Amniotic stem cell (primary cell): ENCODE results near the gene GPC5.

Experiments used
- DNase-seq: peaks from one replicate; lab custom pipeline; 2025; lab: John Stamatoyannopoulos, UW

GPC5 gene

DNA sequence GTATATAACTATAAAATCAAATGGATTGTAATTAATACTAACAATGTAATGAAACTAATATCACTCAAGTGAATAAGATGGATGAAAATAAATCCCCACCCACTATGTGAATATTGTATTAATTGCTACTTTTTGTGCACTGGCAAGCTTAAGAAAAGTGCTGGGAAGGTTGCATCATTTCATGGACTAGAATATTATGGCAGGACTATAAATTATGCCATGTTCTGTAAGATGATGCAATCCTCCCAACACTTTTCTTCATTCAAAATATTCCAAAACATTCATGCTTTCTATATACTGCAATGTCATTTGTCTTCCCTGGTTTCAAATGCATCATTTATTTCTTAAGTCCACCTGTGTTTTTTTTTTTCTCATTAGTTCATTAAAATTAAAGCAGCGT is 1370.6 kb downstream of the GPC5 start:
- no peak for DNase-seq

DNA sequence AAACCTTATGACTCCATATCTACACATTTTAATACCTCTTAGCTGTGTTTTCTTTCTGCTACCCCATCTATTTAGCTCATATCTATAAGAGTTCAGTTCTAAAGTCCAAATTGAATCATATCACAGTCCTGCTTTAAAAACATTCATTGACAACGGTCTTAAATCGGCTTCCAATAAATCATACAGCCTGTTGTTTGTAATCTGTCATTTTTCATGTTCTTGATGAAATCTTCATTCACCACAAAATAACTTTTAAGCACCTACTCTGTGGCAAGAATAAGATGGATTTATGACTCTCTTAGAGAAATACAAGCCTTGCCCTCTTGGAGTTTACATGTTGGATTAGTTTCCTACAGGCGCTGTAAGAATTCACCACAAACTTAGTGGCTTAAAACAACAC is 1377.2 kb downstream of the GPC5 start:
- no peak for DNase-seq

DNA sequence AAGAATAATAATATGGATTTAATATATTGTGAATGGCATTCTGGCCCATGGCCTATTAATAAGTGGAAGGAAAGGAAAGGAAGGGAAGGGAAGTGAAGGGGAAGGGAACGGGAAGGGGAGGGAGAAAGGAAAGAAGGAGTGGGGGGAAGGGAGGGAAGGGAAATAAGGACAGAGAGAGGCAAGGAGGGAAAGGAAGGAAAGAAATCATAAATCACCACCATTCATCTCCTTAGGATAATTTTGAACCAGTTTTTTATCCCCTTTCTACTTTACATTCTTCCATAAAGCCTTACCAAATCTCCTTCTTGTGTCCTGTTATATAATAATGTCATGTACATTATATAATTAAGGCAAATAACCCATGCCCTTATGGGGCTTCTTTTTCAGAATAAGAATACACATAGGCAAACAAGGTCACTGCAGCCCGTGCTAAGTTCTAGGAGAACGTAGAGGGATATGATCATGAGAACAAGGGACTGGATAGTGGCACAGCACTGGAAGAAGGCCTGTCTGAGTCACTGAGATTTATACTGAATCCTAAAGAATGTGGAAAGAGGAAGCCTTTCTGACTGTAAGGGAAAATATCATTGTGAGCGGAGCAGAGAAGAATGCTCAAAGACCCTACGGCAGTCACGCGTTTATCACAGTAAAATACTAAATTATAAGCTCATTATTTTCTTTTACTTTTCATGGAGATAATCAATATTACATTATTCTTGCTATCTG is 1383.7 kb downstream of the GPC5 start:
- DNase-seq, result no peak

DNA sequence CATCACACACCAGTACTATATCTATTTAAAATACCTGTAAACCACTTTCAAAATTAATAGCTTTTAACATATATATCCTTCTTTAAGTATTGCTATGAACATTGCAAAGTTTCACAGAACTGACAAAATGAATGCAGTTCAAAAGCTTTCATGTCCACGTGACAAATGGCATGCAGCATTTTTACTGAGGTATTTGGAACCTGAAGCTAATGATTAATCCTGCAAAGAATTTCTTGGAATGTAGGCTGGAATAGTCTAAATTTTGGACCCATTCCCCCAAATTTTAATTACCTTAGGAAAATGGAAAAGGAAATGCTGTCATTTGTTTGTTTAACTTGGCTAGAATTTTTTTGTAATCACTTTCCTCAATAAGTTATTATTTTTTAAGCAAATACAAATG is 1404.4 kb downstream of the GPC5 start:
- no peak for DNase-seq

DNA sequence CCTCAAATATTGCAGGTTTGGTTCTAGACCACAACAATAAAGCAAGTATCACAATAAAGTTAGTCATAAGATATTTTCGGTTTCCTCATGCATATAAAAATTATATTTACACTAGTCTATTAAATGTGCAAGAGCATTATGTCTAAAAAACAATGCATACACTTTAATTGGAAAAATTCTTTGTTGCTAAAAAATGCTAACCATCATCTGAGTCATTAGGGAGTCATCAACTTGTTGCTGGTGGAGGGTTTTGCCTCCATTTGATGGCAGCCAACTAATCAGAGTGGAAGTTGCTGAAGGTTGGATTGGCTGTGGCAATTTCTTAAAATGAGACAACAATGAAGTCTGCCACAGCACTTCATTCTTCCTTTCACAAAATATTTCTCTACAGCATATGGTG is 1405.9 kb downstream of the GPC5 start:
- DNase-seq, result no peak

DNA sequence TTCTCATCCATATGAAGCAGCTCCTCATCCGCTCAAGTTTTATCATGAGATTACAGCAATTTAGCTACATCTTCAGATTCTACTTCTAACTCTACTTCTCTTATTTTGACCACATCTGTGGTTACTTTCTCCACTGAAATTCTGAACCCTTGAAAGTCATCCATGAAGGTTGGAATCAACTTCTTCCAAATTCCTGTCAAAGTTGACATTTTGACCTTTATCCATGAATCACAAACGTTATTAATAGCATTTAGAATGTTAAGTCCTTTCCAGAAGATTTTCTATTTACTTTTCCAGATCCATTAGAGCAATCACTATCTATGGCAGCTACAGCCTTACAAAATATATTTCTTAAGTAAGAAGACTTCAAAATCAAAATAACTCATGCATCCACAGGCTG is 1406.5 kb downstream of the GPC5 start:
- DNase-seq, result no peak

DNA sequence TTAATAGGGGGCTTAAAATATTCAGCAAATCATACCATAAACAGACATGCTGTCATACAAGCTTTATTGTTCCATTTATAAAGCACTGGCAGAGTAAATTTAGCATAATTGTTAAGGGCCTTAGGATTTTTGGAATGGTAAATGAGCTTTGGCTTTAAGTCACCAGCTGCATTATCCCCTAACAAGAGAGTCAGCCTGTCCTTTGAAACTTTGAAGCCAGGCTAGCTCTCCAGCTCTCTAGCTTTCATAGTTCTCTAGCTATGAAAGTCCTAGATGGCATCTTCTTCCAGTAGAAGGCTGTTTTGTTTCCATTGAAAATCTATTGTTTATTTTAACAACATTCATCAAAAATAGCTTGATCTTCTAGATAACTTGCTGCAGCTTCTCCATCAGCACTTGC is 1407.3 kb downstream of the GPC5 start:
- DNase-seq, result no peak

DNA sequence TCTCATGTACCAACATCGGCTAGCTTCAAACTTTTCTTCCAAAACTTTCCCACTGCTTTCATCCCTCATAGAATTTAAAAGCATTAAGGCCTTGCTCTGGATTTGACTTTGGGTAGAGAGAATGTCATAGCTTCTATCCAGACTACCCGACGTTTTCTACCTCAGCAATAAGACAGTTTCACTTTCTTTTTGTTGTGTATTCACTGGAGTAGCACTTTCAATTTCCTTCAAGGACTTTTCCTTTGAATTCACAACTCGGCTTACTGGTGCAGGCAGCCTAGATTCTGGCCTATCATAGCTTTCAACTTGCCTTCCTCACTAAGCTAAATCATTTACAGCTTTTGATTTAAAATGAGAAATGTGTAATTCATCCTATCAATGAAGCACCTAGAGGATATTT is 1407.8 kb downstream of the GPC5 start:
- DNase-seq, result no peak

DNA sequence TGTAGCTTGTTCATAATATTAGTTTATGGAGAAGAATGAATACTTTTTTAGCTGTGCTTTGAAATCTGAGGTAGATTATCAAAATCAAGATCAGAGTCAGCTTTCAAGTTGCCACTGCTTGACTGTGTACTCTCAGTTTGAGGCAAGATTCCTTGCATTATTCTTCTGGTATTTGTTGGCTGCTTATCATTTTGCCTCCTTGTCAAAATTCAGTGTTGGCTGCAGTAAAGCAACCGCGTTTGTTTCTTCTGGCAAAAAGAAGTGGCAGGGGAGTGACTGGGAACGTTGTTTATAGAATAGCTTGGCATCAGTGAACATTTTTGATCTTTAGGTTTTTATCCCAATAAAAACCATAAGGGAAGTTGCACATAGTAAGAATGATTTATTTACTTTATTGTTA is 1408.9 kb downstream of the GPC5 start:
- DNase-seq, result no peak

DNA sequence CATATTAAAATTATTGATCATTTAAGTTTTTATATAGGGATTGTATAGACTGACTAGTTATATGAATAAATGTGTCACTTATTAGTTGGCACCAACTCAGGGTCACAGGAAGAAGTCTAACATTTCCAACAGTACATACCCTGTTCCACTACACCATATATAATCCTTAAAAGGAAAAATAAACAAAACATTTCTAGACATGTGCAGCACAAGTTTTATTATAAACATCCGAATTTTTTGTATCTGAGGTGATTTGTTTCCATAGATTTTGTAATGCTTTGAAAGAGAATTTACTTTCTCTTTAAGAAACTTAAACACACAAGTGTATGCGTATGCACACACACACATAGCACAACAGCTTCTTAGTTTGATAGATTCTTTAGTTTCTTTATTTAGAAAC is 1409.5 kb downstream of the GPC5 start:
- no peak for DNase-seq

DNA sequence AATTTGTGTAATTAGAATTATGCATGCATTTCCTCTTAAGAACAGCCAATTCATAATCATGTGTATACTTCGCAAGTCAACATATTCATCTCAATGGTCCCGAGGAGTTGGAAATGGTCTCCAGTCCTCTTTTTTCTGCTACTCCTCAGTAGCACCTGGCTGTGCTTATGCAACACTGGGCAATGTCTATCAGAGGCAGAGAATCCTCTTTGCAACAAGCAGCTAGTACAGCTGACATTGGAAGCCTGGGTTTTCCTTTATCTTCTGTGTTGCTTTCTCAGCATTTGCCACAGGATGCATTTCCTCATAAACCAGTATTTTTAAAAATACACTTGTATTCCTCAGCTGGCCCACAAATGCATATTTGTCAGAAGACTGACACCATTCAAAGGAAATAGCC is 1422.9 kb downstream of the GPC5 start:
- DNase-seq, result no peak

DNA sequence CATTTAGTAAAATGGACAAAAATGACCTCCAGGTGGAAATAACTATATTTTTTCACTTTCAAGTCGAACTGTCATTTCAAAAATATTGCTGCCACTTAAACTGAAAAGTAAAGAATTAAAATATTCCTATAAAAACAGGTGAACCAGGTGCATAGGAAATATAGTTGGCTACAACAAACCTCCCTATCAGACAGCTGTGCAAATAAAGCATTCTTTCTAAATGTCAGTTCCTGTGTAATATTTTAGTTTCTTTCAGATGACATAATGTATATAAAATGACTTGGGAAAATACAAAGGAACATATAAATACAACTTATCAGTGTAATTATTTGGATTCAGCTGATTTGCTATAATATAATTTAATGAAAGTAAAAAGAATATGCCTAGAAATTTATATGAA is 1424.6 kb downstream of the GPC5 start:
- DNase-seq, result no peak

DNA sequence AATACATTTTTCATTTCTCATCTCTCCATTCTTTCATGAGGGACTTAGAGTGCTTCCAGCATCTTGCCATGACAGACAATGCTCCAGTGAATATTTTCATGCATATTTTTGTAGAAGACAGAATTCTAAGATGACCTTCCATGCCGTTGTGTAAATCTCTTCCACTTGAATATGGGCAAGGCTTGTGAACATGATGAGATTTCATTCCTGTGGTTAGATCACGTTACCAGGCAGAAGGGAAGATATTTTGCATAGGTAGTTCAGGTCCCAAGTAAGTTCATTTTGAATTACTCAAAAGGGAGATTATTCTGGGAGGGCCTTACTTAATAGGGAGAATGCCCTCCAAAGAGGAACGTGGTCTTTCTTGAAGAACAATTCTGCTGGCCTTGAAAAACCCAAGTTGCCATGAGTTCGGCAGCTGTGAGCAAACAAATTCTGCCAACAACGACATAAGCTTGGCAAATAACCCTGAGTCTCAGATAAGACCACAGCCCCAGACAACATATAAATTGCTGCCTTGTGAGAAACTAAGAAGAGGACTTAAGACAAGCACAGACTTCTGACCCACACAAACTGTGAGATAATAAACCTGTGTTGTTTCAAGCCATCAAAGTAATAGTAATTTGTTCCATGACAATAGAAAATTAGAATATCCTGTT is 1427.6 kb downstream of the GPC5 start:
- DNase-seq, result no peak

DNA sequence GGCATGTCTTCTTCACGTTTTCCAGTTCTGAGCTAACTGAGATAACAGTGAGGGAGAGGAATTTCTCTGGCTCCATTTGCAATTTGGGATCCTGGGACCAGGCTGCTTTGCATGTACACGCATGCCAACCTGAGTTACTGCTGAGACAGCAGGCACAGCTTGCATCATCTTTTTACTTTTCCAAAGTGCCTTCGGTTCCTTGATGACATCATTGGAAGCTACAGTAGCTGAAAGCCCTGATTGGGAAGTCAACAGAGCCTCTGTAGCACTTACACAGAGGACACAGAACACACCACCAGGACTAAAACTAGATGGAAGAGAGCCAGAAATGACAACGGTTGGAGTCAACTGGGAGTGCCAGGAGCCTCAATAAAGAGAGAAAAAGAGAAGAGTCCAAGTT is 1429.1 kb downstream of the GPC5 start:
- DNase-seq, result no peak

DNA sequence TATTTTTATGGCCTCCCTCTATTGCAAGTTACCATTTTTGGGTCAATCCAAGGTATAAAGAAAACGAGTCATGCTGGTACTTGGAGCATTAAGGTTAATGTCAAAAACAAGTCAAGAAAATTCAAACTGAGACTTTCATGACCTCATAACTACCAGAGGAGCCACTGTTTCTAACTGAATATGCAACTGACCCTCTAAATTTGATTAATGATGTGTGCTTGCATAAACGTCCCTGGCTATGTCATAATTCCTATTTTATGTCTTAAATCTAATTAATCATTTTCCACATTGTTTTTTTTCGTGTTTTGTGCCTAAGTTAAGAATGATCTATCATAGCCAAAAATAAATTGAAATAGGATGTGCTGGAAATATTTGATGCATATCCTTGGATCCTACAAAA is 1431.5 kb downstream of the GPC5 start:
- DNase-seq, result no peak

DNA sequence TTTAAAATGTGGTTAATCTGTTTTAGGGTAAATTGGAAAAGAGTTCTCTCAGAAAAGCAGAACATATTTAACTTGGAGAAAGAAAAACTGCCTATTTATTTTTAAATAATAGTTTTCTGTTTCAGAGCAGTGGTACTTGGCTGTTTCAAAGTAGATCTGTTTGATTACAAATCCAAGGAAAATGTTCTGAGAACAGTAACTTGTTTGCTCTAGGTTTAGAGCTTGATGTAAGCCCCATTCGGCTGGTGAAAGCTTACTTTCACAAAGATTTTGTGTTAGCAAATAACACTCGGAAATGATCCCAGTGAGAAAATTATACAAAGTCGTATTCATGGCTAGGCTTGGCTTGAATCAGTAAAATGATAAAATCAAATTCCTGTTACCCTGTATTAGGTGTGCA is 1432.4 kb downstream of the GPC5 start:
- no peak for DNase-seq

DNA sequence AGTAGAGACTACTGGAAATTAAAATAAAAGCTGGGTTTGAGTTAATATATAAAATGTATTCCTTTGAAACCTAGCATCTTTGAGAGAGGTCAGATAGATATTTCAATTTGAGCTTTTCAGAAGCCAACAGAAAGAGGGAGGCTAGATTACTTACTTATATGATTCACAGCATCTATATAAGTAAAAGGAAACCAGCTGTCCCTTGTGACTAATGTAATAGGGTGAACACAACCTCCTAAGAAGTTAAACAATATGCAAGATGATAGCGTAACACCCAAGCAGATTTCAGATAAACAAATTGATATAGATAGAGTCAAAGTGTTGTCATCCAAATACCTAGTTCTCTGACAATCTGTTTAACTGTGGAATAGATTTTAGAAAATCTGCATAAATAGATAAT is 1434.7 kb downstream of the GPC5 start:
- DNase-seq, result no peak

DNA sequence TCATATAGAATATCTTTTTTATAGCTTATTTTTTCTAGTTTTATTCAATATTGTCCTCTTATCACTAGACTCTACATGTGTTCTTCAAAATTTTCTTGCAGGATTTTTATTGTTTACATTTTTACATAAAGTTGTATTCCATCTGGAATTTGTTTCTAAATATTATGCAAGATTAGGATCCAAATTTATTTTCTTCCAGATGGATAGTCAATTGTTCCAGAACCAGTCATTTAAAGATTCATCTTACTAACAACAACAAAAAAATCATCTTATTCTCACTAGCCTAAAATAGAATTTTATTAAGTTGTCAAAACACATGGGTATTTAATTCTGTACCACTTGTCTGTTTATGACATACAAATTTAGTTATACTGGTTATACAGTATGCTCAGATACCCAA is 1437.8 kb downstream of the GPC5 start:
- DNase-seq, result no peak

DNA sequence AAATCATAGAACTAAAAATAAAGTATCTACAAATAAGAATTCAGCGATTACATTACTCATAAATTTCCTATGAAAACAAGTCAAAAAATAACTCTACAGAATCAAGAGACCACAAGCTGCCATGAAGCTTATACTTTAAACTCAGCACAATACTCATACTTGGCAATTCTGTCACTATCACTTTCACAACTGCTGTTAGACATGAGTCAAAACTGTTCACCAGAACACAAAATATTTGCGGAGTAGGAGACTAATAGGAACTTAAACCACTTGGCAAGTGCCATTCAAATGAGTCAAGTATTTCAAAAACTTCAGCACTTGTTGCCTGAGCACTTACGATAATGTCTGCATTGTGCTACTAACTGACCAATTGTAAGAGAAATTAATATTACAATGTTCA is 1440.4 kb downstream of the GPC5 start:
- DNase-seq, result no peak

DNA sequence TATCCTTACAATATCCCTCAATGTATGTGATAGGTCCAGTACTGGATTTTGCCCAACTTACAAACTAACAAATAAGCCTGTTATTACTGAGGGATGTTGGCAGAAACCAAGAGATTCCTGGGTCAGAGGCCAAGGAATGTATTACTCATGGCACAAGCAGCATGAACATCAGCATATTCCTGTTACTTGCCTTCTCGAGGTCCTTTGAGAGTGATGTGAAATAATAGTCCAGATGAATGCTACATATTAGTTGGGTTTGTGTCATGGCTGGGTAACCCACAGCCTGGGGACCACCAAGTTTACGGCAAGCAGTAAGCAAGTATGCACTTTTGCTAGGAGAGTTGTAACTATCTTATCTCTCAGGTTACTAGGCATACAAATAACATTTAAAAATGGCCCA is 1443.7 kb downstream of the GPC5 start:
- DNase-seq, result no peak

DNA sequence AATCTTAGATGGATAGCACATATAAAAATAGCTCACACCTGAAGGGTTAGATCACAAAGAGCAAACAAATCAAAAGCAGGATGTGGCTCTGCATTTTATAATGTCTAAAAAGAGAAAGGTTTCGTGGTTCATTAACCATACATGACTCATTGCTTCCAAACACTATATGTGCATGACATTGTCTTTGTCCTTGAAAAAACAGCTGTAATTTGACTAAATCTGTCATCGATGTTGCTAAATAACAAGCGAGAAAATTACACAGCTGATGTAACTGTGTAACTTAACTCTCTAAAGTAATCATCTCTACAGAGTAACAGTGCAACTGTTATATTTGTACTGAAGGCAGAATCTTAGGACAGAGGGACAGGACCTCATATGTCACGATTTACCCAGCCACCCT is 1445.1 kb downstream of the GPC5 start:
- no peak for DNase-seq

DNA sequence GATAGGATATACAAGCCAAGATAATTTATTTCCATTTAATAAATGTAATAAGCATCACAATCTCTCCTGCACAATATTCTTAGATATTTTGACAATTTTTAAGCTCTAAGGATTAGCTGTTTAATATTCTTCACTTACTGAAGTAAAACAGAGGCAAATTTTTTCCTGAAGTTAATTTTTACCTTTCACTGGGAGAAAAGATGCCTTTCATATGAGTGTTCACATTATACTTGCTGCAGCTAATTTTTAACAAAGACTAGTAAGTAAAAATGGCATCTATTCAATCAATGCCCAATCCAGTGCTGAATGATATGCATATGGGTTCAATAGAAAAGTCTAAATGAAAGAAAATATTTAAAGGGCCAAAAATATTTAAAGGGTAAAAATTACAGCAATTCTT is 1451.0 kb downstream of the GPC5 start:
- DNase-seq, result no peak

DNA sequence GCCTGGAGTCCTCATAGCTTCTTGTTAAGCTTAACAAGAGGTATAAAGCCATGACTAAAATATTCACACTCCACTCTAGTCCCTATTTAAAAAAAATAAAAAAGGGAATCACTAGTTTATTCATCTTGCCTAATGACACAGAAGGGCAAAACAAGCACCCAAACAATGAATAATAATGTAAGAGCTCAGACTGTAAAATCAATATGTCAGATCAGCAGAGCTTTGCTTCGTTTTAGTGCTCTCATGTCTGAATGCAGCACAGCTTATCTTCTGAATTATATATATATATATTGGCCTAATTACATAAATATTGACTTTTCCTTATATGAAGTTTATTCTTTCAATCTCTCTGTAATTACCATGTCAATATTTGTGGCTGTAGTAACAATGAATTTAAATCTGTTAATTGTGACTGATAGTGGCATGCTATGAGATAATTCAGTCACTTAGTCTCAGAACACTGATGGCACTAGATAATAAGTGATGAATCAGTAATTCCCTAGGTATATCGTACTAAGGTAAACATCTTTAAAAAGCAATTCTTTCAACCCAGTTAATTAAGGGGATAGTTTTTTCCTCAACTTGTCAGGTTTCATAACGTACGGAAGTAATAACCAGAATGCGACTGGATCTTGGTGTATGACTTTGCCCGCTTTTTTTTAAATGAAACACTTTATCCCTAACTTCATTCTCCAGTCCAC is 1466.3 kb downstream of the GPC5 start:
- no peak for DNase-seq

DNA sequence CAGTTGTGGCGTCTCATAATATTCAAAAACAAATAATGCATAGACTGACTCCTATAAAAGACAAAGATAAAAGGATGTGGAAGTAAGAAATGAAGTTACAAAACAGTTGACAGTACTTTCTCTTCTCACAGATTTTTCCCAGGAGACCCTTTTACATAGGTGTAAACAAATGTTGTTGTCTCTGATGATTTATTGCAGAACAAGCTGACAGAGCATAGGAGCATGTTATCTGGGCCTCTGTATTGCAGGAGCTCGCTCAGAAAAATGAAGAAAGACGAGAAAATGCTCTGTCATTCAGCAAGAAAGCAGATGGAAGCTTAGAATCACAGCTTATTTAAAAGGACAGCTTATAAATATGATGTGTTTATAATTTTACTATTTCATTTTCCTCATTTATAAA is 1474.6 kb downstream of the GPC5 start:
- no peak for DNase-seq
